Stimulated activated CD4-positive, alpha-beta T cell treated with anti-CD3 and anti-CD28 coated beads, Interleukin-1b, Interleukin-23, amount 100 ng/mL, for 4 hours (primary cell): ENCODE data around the gene COQ10A.
"Not testable (repeated sequence)": the region's sequence is repeated elsewhere in the genome, so short reads cannot be mapped to it uniquely, and the experiment has no call there.

ENCODE experiments used
- DNase-seq, 2 donors: peaks; one replicate each; pipeline ENCODE4 v3.0.0-alpha.2; 2020; ENCODE audit warnings: low read depth in 2 of 2

Gene COQ10A

DNA sequence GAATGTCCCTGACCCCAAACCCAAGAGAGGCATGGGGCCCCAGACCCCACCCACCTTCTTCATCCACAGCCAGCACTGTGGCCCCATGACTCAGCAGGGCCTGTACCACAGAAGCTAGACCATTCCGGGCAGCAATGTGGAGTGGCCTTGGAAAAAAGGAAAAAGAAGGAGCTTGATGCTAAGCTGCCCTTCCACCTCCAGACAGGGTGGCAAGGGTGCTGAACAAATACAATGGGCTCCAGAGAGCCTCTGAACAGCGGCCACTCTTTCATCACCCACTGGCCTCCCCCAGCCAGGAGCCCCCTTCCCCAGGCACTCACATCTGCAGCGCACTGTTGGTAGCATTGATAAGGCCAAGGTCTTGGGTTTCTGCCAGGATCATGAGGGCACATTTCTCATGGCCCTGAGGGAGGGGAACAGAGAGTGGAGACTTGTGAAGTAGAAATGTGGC, 23.0 kb upstream of the COQ10A start:
- no peak for DNase-seq

DNA sequence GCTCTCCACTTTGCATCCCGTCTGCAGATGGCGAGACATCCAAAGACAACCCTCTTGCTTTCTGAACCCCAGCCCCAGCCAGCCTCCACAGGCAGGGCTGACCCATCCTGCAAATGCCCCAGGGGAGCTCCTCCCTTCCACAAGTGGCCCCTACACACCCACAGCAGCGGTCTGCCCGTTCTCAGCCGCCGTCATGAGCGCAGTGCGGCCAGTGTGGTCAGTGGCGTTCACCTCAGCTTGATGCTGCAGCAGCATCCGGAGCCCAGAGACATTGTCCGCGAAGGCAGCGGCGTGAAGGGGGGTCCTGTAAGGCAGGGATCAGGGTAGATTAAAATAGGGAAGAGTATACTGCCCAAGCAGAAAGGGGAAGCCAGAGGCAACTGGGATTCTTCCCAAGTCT, 22.2 kb upstream of the COQ10A start:
- no peak for DNase-seq

DNA sequence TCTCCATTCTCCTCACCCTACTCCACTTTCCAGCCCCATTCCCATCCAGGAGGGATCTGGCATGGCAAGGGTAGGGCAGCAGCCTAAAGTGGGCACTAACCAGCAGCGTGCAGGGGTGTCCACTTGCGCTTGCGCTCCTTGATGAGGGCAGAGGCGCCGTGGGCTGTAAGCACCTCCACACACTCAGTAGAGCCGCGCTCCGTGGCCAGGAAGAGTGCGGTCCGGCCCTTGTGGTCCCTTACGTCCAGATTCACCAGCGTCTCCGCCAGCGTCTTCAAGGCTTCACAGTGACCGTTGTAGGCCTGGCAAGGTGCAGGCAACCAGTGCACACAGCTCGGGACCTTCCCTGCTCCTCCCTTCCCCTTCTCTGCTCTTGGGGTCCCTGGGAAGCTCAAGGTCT, 18.8 kb upstream of the COQ10A start:
- DNase-seq, result no peak

DNA sequence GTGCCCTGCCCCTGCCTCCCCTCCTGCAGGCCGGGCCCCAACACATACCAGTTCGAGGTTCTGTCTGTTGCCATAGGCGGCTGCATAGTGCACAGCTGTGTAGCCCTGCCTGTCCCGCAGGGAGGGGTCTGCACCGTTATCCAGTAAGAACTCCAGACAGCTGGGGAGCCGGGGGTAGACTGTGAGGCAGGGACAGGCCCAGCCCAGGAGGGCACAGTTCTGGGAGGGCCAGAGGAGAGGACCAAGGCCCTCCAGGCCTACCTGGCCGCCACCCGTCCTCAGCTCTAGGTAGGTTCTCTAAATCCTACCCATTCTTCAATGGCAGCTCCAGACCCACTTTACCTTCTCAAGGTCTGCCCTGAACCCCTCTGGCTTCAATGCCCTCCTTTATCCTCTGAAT, 18.0 kb upstream of the COQ10A start:
- DNase-seq, result no peak

DNA sequence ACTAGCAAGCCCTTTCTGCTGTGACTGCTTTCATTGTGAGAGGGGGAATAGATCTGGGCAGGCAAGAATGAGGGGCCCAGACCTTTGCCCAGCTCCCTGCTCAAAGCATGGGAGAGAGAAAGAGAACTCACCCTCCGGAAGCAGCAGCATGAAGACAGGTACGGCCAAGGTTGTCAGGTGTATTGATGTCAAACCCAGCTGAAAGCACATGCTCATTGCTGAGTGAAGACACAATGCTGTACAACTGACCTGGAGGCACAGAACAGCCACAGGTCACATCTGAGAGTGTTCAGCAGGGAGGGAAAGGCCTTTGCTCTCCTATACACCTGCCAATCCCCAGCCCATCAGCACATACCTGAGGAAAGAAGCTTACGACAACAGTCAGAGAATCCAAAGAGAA, 14.1 kb upstream of the COQ10A start:
- DNase-seq, result no peak

DNA sequence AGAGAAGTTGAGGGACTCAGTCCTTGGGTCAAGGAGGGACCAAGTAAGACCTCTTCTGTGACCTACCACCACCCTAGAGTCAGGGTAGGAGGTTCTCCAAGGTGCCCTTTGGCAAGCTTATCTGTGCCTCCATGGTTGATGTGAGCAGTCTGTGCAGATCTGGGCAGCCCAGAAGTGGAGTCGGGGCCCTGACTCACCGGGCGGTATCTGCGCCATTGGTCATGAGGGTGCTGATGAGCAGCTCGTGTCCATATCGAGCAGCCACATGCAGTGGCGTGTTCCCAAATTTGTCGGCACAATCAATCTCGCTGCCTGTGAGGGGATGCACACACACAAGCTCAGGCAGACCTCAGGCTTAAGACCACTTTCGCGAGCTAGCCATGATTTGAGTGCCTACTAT, 13.7 kb upstream of the COQ10A start:
- DNase-seq, result no peak

DNA sequence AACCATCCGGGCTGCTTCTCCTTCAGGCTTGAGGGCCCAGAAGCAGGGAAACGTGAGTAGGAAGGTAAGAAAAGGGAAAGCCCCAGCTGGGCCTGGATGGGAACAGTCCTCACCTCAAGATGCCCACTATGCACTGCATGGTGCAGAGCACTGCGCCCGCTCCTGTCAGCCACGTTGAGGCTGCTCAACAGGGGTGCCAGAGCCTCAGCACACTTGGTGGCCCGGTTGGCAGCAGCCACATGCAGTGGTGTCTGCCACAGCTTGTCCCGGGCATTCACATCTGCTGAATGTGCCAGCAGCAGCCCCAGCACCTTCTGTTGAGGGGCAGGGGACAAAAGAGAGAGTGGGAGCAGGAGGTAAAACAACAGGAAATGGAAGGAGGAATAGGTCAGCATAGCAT, 11.1 kb upstream of the COQ10A start:
- DNase-seq, result no peak

DNA sequence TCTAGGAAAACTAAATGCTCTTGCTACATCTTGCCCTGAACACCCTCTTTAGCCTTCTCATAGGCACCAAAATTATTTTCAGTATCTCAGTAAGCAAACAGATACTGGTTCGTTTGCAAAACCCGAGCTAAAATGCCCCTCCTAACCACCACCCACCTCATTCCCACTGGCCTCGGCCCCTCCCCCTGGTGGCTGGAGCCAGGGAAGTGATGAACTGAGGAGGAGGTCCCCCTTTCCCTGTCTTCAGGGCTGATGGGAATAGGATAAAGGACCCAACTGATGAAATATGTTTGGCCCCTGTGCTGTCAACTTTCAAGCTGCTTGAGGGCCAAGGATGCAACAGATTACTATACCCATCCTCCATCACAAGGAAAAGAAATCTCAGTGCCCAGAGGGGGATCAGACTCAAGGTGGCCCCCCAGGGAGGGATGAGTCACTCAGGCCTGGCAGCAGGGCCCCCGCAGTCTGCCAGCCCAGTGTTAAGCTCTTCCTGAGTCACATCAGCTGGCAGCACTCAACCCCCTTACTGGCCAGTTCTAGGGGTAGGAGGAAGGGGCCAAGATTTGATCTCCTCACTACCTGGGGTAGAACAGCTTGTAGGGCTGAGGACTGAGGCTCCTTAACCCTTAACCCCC, 10.3 kb upstream of the COQ10A start:
- no peak for DNase-seq

DNA sequence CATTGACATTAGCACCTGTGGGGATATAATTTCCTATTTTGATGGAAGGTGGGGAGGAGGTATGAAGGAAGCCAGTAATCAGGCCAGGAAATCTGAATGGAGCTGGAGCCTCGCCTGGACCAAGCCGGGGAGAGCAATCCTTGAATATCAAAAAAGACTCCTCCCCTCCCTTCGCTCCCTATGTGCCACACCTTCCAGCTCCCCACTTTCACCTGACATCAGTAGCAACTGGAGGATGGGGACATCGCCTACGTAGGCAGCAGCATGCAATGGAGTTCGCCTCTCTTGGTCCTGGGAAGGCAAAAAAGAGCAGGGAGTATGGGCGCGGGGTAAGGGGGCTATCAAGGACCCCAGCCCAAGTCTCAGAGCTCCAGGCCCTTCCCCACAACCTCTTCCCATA, 9.7 kb upstream of the COQ10A start:
- no peak for DNase-seq

DNA sequence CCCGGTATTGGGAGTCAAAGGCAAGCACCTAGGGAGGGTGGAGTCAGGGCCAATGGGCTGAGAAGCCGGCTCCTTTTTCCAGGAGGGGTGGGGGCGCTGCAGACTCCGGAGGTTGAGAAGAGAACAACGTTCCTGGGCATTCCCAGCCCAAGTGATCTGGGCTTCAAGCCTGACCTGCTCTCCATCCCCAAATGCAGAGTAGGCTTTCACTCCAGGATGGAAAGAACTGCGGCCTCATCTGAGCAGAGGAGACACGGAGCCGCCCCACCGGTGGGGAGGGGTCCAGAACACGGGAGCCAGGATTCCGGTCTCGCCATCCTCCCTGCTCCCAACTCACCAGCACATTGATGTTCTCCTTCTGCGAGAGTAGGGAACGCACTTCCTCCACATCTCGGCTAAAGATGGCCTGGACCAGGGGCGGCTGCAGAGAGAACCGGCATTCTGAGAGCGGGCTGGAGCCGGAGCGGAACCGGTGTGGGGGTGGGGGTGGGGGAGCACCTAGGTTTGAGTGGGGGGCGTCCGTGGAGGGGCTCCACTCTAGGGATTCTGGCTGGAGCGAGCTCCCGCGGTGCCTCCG, 9.2 kb upstream of the COQ10A start:
- no peak for DNase-seq

DNA sequence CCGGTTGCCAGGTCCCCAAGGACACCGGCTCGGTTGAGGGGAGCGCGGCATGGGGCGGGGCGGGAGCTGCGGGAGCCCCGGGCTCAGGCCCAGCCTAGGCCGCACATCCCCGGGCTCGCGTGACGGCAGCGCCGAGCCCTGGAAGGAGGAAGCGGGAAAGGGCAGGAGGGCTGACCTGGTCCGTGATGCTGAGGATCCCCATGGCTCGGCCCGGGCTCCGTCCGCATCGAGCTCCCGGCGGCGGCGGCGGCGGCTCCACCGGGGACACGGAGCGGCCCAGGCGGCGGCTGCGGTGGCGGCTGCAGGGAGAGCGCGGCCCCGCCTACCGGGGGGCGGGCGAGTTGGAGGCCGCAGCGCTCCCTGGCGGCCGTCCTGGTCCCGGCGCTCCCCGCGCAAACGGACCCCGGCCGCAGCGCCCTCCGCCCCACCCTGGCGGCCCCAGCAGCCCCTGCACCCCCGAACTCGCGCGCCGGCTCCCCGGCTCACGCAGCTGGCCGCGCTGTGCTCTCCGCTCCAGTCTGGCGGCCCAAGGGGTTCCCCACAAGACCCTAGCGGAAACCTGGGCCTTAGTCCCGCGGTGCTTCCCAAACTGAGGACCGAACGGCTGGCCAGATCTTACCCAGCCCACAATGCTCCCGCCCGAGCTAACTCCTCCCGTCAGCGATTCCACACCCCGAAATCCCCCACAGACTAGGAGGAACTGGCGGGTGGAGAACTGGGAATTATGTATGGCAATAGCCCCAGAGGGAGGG, 8.5 kb upstream of the COQ10A start, which contains the start of gene ANKRD52:
ANKRD52 (minus strand) TSS at position 317 of the 752 bp plus-strand sequence; CDS start at position 202, 115 bp downstream.
- DNase-seq, result peak; percentile 74 to 82

DNA sequence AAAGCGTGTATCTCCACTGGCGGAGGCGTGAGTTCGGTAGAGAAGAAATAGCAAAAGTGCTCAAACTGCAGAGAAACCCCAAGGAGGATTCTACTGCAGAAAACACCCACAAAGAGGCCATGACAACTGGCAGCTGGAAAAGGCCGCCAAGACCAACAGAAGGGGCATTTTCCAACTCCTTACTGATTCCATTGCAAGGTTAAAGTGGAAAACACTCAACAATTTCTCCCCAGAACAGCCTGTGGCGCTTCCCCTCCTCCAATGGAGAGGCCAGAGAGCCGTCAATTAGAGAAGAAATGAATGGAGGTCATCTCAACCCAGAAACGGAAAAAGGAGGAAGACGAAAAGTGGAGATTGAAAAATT, 7.9 kb upstream of the COQ10A start:
- no peak for DNase-seq

DNA sequence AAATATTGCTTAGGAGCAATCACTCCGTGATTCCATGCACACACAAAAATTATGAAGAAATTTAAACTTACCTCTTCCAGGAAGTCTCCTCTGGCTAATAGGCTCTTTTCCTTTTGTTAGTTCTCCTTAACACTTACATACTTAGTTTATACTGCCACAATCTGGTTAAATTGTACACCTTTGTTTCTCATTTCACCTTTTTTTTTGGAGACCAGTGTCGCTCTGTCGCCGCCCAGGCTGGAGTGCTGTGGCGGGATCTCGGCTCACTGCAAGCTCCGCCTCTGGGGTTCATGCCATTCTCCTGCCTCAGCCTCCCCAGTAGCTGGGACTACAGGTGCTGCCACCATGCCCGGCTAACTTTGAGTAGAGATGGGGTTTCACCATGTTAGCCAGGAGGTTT, 6.4 kb upstream of the COQ10A start:
- DNase-seq, result no peak

DNA sequence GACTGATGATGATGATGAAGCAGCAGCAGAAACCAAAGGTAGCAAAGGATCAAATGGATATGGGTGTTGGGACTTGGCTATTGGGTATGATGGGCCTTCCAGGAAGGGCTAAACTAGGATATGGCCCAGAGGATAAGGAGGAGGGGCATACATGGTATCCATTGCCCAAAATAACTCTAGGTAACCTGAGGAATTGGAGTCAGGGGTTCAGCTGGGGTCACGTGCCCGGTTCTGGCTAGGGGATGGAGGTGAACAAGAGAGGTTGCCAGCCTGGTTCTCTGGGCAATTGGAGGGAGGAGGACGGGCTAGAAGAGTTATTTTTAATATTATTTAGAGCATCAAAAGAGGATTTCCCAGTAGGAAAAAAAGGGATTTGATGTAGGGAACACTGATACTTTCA, 5.8 kb upstream of the COQ10A start:
- DNase-seq, result no peak

DNA sequence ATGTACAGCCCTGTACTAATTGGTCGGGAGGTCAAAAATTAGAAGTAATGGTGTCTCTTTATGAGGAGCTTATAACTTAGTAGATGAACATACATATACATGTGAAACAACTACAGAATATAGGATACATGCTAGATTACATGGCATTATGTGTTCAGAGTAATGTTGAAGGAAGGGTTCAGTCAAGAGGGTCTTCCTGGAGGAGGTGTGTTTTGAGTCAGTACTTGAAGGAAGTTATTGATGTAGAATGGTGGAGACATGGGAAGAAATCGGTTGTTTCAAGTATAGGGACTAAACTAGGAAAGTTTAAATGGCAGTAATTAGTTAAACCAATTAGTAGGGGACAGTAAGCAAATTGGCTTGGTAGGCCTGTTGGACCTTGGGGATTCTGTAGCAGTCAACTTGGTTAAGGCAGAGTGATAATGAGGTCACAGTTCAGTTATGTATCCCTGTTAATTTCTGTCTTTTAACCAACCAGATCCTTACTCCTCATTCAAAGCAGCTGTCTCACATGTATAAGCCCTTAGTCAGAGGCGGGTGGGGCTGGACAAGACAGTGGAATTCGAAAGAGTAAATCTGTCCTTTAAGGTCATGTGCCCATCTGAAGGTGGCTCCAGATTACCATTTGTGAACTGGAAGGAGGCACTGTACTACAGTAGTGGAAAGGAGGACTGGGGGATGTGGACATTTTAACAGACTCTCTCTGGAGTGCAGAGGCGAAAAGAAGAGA, 5.1 kb upstream of the COQ10A start:
- no peak for DNase-seq

DNA sequence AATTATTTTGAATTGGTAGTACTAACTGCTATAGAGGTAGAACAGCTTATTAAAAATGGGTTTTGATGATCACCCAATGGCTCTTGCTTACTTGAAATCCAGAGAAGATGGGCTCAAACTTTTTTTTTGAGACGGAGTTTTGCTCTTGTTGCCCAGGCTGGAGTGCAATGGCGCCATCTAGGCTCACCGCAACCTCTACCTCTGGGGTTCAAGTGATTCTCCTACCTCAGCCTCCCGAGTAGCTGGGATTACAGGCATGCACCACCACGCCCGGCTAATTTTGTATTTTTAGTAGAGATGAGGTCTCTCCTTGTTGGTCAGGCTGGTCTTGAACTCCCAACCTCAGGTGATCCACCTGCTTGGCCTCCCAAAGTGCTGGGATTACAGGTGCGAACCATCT, 3.8 kb upstream of the COQ10A start:
- not testable (repeated sequence) for DNase-seq

DNA sequence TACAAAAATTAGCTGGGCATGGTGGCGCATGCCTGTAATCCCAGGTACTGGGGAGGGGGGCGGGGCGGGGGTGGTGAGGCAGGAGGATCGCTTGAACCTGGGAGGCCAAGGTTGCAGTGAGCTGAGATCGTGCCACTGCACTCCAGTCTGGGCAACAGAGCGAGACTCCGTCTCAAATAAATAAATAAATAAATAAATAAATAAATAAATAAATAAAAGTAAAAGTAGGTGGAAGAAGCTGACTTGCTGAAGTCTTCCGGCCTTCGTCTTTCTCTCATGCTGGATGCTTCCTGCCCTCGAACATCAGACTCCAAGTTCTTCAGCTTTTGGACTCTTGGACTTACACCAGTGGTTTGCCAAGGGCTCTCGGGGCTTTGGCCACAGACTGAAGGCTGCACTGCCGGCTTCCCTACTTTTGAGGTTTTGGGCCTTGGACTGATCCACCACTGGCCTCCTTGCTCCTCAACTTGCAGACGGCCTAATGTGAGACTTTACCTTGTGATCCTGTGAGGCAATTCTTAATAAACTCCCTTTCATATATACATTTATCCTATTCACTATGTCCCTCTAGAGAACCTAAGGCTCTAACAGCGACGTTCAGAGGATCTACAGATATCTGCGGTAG, 562 bp upstream of the COQ10A start:
- DNase-seq, result not testable (repeated sequence)

DNA sequence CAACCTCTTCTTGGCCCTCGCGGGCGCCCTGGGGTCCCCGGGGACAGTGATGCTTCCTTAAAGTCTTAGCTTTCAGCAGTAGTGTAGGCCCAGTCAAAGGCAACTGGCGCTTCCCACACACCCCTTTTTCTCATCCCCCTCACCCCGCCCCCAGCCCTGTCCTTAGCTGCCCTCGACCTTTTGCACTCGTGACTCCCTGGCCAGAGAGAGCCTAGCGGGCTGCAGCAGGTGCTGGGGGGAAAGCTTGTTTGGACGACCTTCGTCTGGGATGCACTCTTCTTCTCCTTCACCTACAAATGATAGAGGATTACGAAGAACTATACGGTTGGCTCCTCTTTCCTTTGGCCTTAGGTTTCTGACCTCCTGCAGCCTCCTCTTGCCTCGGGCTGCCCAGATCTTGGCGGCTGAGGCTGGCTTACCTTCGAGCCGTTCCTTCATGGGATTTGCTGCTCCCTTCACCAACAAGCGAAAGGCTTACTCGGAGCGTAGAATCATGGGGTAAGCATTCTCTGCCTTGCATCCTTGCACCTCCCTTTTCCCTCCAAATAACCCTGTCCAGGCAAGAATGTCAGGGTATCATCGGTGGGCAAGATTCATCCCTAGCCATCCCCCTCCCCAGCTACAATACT, 815 bp downstream of the COQ10A start:
- DNase-seq, result no peak

DNA sequence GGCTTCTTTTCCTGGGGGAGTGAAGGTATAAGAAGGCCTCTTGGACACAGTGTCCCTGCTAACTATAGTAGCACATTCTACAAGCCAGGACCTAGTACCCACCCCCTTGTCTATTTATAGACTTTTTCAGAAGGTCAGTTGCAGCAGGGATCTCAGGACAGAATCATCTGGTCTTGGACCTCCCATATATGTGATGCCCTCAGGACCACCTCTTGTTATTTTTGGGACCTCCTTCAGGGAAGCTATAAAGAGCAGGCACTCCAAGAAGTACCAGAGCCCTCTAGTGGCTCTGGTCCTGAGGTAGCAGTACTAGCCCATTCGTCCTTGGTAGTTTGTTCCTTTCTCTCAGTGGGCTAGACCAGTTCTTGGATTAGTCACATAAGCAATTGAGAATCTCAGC, 4.3 kb downstream of the COQ10A start:
- DNase-seq, result no peak

DNA sequence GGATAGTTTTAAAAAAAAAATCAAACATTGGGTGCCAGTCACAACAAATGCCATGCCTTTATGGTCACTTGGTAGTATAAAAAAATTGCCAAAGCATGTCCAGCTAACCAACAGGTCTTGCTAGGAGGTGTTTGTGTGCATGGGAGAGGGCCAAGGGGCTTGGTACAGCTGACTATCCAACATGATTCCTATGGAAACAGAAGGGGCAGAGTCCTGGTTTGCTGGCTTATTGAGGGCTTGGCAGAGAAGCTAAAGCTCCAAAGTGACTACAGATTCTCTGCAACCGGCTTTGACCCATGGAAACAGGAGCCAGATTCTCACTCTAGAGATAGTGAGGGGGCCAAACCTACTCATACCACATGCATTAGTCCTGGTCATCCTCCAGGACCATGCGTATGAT, 5.7 kb downstream of the COQ10A start:
- not testable (repeated sequence) for DNase-seq

DNA sequence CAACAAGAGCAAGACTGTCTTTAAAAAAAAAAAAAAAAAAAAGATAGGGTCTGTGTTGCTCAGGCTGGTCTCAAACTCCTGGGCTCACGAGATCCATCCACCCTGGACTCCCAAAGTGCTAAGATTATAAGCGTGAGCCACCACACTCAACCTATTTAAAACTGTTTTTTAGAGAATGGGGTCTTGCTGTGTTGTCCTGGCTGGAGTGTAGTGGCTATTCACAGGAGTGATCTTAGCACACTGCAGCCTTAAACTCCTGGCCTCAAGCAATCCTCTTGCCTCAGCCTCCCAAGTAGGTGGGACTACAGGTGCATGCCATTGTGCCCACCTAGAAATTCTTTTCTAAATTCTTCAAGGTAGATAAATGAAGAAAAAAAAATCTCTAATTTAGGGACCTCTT, 7.6 kb downstream of the COQ10A start:
- no peak for DNase-seq

DNA sequence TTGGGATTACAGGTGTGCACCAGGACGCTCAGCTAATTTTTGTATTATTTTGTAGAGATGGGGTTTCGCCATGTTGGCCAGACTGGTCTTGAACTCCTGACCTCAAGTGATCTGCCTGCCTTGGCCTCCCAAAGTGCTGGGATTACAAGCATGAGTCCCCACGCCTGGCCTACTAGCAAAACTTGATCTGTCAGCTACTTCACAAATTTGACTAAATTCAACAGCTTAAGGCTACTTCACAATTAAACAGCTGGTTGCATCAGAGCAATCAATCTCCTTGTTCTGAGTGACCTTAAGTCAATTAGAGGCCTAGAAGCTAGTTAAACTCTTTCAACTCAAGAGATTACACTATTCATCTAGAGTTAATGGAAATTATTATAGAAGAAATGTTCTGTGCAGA, 12.2 kb downstream of the COQ10A start:
- DNase-seq, result no peak
